Measurements from ENCODE around the gene NINL.

DNA sequence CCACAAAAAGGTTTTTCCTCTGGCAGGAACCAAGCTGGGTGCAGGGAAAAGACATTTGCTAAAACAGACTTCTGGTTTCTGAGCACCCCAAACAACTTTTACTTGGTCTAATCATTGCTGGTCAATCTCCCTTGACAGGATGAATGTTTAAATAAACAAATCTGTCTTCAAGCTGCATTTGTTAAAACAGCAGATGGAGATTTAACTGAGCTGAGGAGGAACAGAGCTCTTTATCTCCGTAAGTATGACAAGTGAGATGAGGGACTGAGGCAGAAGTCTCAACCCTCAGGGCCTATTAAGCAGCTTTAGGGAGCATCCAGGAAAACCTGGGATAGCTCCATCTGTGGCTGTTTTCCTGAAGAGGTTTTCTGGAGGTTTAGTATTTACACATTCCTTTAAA is 40.6 kb downstream of the NINL start:
- TF ChIP-seq CTCF (IDR thresholded peaks at IDR 0.05; ENCODE audit: insufficient read depth, low read length) (no peak), GABPA (IDR thresholded peaks at IDR 0.05; ENCODE audit: low read depth) (no peak), SPI1 (IDR thresholded peaks at IDR 0.05; ENCODE audit: borderline replicate concordance, low read depth) (no peak)

Measured in HL-60 (cell line).